GM18870 (cell line): ENCODE results near the gene LRRC3.
"Not testable (repeated sequence)": the region's sequence is repeated elsewhere in the genome, so short reads cannot be mapped to it uniquely, and the experiment has no call there.

Experiments used
- ATAC-seq: cut with Tn5 transposase; IDR thresholded peaks from one replicate; pipeline ENCODE4 v1.9.1; 2021; ENCODE audit warnings: moderate library complexity; ENCODE audit not compliant: unreplicated experiment

LRRC3 gene

GRCh38 chr21:44454747-44455523 lies at the start of gene LRRC3:
Gene LRRC3, plus strand, starts transcription at chr21:44455510. Its CDS starts 1,135 bp downstream, at chr21:44456645.
- no peak for ATAC-seq

GRCh38 chr21:44405948-44406872 lies 49.1 kb upstream of the LRRC3 start:
- ATAC-seq, result no peak

GRCh38 chr21:44406953-44407352 lies 48.4 kb upstream of the LRRC3 start:
- ATAC-seq, result no peak

GRCh38 chr21:44407493-44407892 lies 47.8 kb upstream of the LRRC3 start:
- ATAC-seq, result no peak

GRCh38 chr21:44408226-44408625 lies 47.1 kb upstream of the LRRC3 start:
- no peak for ATAC-seq

- no peak for ATAC-seq
Observed at GRCh38 chr21:44413566-44414290, 41.6 kb upstream of the LRRC3 start.

GRCh38 chr21:44414291-44415072 lies 40.8 kb upstream of the LRRC3 start:
- no peak for ATAC-seq

- no peak for ATAC-seq
Observed at GRCh38 chr21:44415073-44416025, 40.0 kb upstream of the LRRC3 start.

- no peak for ATAC-seq
Observed at GRCh38 chr21:44416193-44416592, 39.1 kb upstream of the LRRC3 start.

GRCh38 chr21:44417621-44418107 lies 37.6 kb upstream of the LRRC3 start:
- not testable (repeated sequence) for ATAC-seq

- ATAC-seq, result no peak
Observed at GRCh38 chr21:44418108-44418875, 37.0 kb upstream of the LRRC3 start.

GRCh38 chr21:44418876-44419230 lies 36.5 kb upstream of the LRRC3 start:
- ATAC-seq, result no peak

GRCh38 chr21:44419679-44420078 lies 35.6 kb upstream of the LRRC3 start:
- no peak for ATAC-seq

GRCh38 chr21:44420416-44421205 lies 34.7 kb upstream of the LRRC3 start:
- no peak for ATAC-seq

- ATAC-seq, result no peak
Observed at GRCh38 chr21:44421901-44422840, 33.1 kb upstream of the LRRC3 start.

- ATAC-seq, result no peak
Observed at GRCh38 chr21:44423312-44423821, 31.9 kb upstream of the LRRC3 start.
